Neuron (in vitro differentiated cells): ENCODE data around the gene RIC8B.
A peak's percentile ranks its signal among the peaks of the same experiment; 100 is the strongest.

Source experiments
- H2AFZ ChIP-seq: one replicate; pipeline ENCODE4 v1.6.1; 2013; ENCODE audit warnings: low read depth, mild to moderate bottlenecking, inconsistent platforms, low read length, moderate library complexity
- H3K27me3 ChIP-seq: one replicate; pipeline ENCODE4 v1.6.1; 2013; ENCODE audit warnings: low read length; ENCODE audit not compliant: insufficient read depth
- H3K36me3 ChIP-seq: one replicate; pipeline ENCODE4 v1.6.1; 2013; ENCODE audit warnings: low read length; ENCODE audit not compliant: insufficient read depth
- H3K4me1 ChIP-seq: one replicate; pipeline ENCODE4 v1.6.1; 2013; ENCODE audit warnings: low read length; ENCODE audit not compliant: insufficient read depth
- H3K4me3 ChIP-seq: 2 replicates; pipeline ENCODE4 v1.5.1; 2013; ENCODE audit warnings: mild to moderate bottlenecking, low read length, moderate library complexity
- H3K9me3 ChIP-seq: one replicate; pipeline ENCODE4 v1.6.1; 2013; ENCODE audit warnings: low read length

The RIC8B gene

DNA sequence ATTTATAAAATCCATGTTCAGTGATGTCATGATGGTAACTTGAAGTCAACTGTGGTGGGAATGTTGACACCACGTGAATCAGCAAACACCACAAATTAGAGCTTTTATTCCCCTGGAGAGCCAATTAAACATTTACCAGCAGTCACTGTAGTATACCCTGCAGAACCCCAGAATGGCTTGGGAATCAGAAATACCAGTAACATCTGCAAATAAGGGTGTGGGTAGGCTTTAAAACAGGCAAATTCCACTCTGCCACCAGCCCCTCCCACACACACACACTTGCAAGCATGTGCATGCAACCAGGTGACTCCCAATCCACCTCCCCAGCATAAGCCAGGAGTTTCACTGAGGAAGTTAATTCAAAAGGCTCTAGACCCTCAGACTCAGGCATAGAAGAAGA lies 117.6 kb downstream of the RIC8B start:
- H3K4me1 ChIP-seq: peaks cover 11% of the 10 kb centered on the region
- H3K4me3 ChIP-seq: no peak overlapping the region
- H2AFZ ChIP-seq: no peak overlapping the region
- no peaks in the 10 kb centered on the region for H3K9me3 ChIP-seq
- H3K36me3 ChIP-seq: peaks cover 11% of the 10 kb centered on the region
- no peaks in the 10 kb centered on the region for H3K27me3 ChIP-seq

DNA sequence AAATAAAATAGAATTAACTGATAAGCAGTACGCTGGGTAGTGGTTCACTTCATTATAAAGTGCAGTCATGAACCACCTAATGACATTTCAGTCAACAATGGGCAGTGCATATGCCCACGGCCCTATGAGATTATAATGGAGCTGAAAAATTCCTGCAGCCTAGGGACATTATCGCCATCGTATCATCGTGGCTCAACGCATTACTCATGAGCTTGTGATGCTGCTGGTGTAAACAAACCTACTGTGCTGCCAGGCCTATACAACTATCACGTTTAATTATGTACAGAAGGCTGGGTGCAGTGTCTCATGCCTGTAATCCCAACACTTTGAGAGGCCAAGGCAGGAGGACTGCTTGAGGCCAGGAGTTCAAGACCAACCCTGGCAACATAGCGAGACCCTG lies 119.0 kb downstream of the RIC8B start:
- H3K4me3 ChIP-seq: no peak overlapping the region
- H3K9me3 ChIP-seq: no peaks in the 10 kb centered on the region
- no peaks in the 10 kb centered on the region for H3K27me3 ChIP-seq
- peaks cover 13% of the 10 kb centered on the region for H3K4me1 ChIP-seq
- H2AFZ ChIP-seq: no peak overlapping the region
- H3K36me3 ChIP-seq: peaks cover 3% of the 10 kb centered on the region

DNA sequence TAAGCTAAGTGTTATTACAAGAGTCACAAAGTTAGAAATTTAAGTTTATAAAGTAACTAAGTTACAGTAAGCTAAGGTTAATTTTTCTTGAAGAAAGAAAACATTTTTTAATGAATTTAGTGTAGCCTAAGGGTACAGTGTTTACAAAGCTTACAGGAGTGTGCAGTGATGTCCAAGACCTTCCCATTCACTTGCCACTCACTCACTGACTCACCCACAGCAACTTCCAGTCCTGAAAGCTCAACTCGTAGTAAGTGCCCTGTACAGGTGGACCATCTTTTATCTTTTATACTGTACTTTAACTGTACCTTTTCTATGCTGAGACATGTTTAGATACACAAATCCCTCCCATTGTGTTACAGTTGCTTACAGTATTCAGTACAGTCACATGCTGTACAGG lies 120.3 kb downstream of the RIC8B start:
- no peak overlapping the region for H2AFZ ChIP-seq
- no peaks in the 10 kb centered on the region for H3K27me3 ChIP-seq
- no peaks in the 10 kb centered on the region for H3K36me3 ChIP-seq
- peaks cover 21% of the 10 kb centered on the region for H3K4me1 ChIP-seq
- H3K9me3 ChIP-seq: no peaks in the 10 kb centered on the region
- no peak overlapping the region for H3K4me3 ChIP-seq

DNA sequence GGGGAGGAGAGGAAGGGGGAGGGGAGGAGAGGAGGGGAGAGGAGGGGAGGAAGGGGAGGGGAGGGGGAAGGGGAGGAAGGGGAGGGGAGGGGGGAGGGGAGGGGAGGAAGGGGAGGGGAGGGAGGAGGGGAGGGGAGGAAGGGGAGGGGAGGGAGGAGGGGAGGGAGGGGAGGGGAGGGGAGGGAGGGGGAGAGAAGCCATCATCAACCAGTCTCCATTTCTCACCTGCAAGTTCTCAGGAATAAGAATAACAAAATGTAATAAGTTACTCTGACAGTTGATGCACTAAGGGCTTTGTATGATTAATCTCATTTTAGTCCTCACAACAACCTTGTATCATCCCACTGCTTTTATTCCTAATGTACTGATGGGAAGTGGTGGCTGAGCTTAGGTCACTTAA lies 122.1 kb downstream of the RIC8B start:
- Histone ChIP-seq H3K4me1 (peaks cover 21% of the 10 kb centered on the region), H2AFZ (no peak overlapping the region), H3K27me3 (no peaks in the 10 kb centered on the region), H3K9me3 (no peaks in the 10 kb centered on the region), H3K4me3 (no peak overlapping the region), H3K36me3 (no peaks in the 10 kb centered on the region)

DNA sequence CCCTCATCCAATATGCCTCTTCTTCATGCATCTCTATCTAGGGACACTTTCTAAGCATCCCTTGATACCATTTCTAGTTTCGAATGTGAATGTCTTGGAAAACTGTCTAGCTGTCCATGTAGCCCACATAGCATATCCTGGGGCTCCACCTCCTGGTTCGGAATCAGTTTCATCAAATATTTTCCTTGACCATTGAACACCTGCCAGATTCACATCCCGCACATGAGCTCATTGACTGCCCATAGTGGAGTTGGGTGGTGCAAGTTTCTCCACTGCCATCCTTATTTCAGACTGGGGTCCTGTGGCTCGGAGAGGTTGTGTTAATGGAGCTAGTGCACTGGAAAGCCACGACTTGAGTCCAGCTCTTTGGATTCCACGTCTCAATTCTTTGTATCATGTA lies 122.6 kb downstream of the RIC8B start:
- Histone ChIP-seq H3K4me1 (peaks cover 21% of the 10 kb centered on the region), H2AFZ (no peak overlapping the region), H3K9me3 (no peaks in the 10 kb centered on the region), H3K27me3 (no peaks in the 10 kb centered on the region), H3K4me3 (no peak overlapping the region), H3K36me3 (no peaks in the 10 kb centered on the region)

DNA sequence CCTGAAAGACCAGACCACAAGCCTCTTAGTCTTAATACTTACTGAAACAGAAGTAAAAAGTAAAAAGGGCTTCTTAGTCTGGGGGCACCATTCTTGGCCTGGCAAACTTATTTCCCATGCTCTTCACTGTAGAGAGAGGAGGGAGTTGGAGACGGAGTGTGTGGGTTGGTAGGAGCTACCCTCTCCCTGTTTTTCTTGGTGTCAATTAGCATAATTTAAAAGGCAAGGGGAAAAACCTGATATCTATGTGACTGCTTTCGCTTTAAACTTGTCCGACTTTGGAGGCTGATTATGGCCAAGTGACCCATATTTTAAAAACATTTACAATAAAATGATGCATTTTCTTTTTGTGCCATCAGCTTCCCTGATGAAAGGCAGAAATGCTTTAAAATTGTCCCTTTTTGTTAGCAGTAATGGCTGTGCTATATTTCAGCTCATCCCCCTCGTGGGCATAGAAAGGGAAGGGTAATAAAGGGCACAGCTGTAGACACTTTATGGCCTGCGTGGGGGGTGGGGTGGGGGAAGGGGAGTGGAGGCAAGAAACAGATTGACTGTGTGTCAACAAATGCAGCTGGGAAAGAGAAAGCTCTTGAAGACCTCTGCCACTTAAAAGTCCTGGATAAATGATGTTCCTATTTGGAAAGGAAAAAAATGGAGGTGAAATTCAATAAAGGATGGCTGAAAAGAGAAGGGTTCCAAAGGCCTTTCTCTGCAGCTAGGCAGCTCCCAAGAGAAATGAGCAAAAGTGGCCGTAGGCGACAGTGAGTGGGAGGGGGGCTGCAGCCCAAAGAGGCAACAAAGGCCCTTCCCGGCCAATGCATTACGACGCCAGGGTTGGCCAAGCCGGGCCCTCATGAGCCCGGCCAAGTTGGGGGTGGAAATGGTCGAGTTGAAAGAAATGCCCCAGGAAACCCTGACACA lies 123.8 kb downstream of the RIC8B start:
- peaks cover 26% of the 10 kb centered on the region for H3K4me1 ChIP-seq
- no peaks in the 10 kb centered on the region for H3K9me3 ChIP-seq
- peak overlapping the region; percentile 21 for H2AFZ ChIP-seq
- H3K27me3 ChIP-seq: no peaks in the 10 kb centered on the region
- H3K4me3 ChIP-seq: peak overlapping the region; percentile 8
- no peaks in the 10 kb centered on the region for H3K36me3 ChIP-seq

DNA sequence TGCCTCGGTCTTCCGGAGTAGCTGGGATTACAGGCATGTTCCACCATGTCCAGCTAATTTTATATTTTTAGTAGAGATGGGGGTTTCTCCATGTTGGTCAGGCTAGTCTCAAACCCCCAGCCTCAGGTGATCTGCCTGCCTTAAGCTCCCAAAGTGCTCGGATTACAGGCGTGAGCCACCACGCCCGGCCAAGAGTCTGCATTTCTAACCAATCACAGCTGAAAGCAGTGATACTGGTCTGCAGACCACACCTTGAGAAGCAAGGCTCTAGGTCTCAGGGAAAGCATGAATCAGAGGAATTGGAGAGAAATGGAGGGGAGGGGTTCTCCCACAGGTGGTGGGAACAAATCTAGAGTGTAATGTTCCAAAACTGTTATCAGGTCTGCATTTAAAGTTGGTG lies 126.1 kb downstream of the RIC8B start:
- H3K9me3 ChIP-seq: no peaks in the 10 kb centered on the region
- H3K27me3 ChIP-seq: no peaks in the 10 kb centered on the region
- H2AFZ ChIP-seq: no peak overlapping the region
- H3K4me3 ChIP-seq: no peak overlapping the region
- peaks cover 33% of the 10 kb centered on the region for H3K4me1 ChIP-seq
- H3K36me3 ChIP-seq: no peaks in the 10 kb centered on the region

DNA sequence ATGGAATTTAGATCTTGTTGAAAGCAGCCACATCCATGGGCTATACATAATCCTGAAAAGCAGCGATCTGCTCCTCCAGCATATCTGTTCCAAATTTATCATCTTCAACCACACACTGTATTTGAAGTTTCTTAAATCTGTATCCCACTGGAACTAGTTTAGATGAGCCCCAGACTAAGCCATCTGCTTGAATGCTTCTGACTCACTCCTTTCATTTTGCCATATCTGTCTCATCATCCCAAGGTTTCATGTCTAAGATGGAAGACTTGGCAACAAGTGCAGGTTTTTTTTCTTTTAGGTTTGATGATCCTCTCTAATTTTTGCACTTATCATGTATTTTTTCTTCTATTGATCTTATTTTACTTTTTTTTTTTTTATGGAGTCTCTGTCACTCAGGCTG lies 126.8 kb downstream of the RIC8B start:
- no peaks in the 10 kb centered on the region for H3K9me3 ChIP-seq
- peaks cover 33% of the 10 kb centered on the region for H3K4me1 ChIP-seq
- H3K4me3 ChIP-seq: no peak overlapping the region
- H3K36me3 ChIP-seq: no peaks in the 10 kb centered on the region
- H2AFZ ChIP-seq: no peak overlapping the region
- H3K27me3 ChIP-seq: no peaks in the 10 kb centered on the region

DNA sequence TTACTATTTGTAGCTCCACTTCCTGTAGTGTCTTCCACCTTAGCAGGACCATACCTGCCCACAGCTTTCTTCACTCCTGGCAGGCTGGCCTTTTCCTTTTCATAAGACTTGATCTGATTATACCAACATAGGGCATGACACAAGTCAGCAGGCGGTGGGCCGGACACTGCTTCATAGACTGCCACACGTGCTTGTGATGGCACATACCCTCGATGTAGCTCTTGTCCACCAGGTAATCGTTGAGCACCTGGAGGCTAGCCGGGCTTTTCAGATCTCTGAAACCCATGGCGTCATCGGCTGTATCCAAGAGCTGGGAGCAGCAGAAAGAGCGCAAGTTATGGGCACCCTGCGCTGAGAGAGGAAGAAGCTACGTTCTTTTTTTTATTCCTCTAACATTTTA lies 127.6 kb downstream of the RIC8B start:
- no peak overlapping the region for H3K4me3 ChIP-seq
- H3K9me3 ChIP-seq: no peaks in the 10 kb centered on the region
- H3K4me1 ChIP-seq: peaks cover 32% of the 10 kb centered on the region
- no peaks in the 10 kb centered on the region for H3K36me3 ChIP-seq
- H2AFZ ChIP-seq: no peak overlapping the region
- H3K27me3 ChIP-seq: no peaks in the 10 kb centered on the region

DNA sequence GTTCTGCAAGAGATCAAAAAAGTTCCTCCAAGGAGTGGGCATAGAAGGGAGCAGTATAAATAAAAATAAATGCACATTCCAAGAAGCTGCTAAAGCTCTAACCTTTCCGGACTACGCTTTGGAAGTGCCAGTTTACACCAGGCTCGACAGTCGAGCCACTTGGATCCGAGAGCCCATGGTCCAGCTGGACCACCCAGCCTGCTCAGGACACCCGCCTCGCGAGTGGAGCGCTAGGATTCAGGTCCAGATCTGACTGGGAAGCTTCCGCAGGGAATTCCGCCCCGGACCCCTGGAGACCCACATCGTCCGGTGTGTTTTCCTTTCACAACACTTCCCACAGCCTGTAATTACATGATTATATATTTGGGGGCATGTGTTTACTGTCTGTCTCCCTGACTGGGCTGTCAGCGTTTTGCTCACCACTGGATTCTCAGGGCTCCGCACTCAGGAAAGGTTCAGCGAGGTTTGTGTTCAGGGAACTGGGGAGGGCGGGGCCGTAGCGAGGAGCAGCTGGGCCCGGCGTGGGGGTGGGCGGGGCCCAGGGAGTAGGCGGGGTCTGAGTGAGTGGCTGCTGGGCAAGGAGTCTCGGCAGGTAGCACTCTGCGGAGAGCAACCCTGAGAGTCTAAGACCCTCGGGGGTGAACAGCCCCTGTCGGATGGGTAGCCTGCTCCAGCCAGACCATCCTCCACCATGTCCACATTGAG lies 128.9 kb downstream of the RIC8B start:
- Histone ChIP-seq H3K27me3 (no peaks in the 10 kb centered on the region), H3K4me1 (peaks cover 20% of the 10 kb centered on the region), H3K4me3 (peak overlapping the region; percentile 42)

DNA sequence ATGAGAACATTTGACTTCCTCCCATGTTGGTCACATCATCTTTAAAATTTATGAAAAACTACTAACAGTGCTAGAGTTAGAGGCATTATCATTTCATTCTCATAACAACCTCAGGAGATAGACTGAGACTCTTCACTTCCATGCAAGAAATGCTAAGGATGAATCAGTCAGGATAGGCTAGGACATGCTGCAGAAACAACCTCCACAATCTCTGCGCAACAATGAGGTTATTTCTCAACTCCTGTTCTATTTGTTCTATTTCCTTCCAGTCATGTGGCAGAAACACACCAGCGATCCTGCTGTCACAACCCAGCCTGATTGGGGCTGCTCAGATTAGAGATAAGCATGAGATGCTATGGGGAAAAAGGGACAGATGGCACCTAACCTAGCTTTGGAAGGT lies 132.2 kb downstream of the RIC8B start:
- H3K4me1 ChIP-seq: peaks cover 12% of the 10 kb centered on the region
- no peaks in the 10 kb centered on the region for H3K9me3 ChIP-seq
- H3K36me3 ChIP-seq: no peaks in the 10 kb centered on the region
- H3K4me3 ChIP-seq: no peak overlapping the region
- H3K27me3 ChIP-seq: no peaks in the 10 kb centered on the region
- H2AFZ ChIP-seq: no peak overlapping the region

More for the DNA sequence above, 128.9 kb downstream of the RIC8B start:
- Histone ChIP-seq H2AFZ (peak overlapping the region; percentile 27), H3K9me3 (no peaks in the 10 kb centered on the region), H3K36me3 (no peaks in the 10 kb centered on the region)

DNA sequence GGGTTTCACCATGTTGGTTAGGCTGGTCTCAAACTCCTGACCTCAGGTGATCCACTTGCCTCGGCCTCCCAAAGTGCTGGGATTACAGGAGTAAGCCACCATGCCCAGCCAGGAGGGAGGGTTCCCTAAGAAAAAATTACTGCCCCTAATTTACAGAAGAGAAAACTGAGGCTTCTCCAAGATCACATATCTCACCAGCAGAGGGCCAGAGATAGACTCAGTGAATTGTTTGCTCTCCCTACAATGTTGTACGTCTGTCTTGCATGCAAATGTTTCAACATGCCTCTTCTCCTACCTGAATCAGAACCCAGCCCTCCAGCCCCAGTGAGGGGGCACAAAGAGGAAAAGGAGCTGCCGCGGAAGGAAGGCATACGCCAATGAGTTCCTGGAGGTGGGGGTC lies 132.9 kb downstream of the RIC8B start:
- Histone ChIP-seq H2AFZ (no peak overlapping the region), H3K4me1 (peaks cover 12% of the 10 kb centered on the region), H3K36me3 (no peaks in the 10 kb centered on the region), H3K9me3 (no peaks in the 10 kb centered on the region), H3K27me3 (no peaks in the 10 kb centered on the region), H3K4me3 (no peak overlapping the region)

DNA sequence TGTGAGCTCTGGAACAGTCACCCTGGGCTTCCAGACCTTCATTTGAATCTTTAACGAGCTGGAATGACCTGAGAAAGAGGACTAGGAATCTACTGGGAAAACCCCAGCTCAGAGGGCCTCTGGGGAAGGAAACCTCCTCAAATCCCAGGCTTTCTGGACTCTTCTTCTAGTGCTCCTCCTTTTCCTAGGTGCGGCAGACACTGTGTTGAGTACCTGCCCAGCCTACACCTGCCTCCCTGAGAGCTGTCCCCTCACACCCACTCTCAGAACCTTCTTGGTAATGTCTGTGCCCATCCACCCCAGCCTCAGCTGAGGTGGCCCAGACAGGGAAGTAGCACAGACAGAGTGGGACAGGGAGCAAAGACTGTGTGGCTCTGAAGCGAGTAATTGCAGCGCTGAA lies 133.4 kb downstream of the RIC8B start:
- H3K9me3 ChIP-seq: no peaks in the 10 kb centered on the region
- no peaks in the 10 kb centered on the region for H3K36me3 ChIP-seq
- peaks cover 11% of the 10 kb centered on the region for H3K4me1 ChIP-seq
- H3K27me3 ChIP-seq: no peaks in the 10 kb centered on the region
- H2AFZ ChIP-seq: no peak overlapping the region
- no peak overlapping the region for H3K4me3 ChIP-seq
